ENCODE data around the gene KCNQ1.

KCNQ1 gene

GRCh38 chr11:2805388-2806056 is 360.7 kb downstream of the KCNQ1 start:
- no peak for DNase-seq

- no peak for DNase-seq
Measured at GRCh38 chr11:2806351-2807024, 361.7 kb downstream of the KCNQ1 start.

DNA sequence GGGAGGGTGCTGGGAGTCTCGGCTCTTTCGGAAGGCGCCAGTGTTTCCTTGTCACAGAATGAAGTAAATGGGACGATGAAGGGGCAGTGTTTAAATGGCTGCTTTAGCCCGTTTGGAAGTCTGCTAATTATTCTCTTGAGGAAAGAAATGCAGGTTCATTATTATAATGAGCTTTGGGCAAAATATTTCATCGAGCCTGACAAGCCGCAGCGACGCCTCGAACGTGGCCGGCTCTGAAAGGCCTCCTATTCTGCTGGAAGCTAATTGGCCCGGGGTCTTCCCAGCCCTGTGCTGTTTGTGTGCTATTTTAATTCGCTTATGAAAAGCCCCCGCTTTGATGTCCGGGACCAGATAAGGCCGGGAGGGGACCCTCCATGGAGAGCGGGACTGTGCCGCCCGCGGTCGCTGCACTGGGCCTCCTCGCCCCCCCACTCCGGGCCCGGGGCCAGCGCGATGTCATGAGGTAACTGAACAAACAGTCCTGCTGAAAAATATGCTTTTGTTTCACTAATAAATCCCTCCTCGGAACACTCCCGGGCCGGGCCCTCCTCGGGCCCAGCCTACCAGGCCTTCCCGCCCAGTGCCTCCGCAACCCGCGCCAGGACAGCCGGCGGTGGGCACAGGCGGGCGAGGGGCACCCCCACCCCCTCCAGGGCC is 362.3 kb downstream of the KCNQ1 start:
- DNase-seq = no peak

- DNase-seq = no peak
Measured at GRCh38 chr11:2807801-2808241, 363.0 kb downstream of the KCNQ1 start.

DNA sequence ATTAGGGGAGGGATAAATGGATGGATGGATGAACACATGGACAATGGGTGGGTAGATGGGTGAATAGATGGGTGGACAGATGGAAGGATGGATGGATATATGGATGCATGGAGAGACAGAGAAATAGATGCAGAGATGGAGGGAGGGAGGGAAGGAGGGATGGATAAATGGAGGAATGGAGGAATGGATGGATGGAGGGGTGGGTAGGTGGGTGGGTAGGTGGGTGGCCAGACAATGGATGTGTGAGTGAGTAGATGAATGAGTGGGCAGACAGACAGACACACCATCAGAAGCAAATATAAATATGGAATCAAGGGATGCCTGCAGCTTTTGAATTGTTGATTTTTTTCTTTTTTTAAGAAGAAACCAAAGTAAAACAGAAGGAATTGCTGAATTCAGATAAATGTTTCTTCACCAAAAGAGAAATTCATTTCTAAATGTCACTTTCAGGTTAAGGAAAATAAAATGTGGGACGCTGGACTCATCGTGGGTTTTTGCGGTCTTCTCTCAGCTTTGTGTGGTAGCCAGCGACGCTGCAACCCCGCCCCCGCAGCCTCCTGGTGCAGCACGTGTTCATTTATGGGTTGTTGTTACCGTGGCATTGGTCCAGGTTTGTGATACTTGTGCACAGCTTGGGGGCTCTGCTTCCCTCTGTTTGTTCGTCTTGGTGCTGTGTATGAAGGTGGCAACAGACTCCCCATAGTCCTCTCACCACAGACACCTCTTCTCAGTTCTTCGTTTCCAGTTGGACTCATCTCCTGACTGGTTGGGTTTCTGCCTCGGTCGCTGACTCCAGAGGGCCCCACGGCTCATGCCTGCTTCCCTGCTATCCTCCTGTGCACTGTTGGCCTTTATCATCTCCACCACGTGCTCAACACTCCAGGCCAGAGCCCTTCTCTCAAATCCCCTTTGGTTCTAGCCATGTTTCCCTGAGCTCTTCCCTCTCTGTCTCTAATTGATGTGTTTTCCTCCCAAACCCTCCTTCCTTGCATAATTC is 364.3 kb downstream of the KCNQ1 start:
- DNase-seq = no peak

DNA sequence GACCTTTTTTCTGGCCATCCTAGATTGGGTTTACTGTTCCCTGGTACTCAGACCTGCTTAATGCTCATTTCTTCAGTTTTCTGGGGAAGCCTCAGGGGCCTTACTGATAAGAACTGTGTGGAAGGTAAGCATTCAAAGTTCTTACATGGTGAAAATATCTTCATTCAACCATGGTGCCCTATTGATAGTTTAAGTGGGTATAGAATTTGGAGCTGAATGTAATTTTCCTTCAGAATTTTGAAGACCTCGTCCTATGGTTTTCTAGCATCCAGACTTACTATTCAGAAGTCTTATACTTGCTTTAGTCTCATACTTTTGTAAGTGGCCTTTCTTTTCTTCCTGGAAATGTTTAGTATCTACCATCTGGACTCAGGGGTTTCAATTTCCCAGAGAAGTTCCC is 365.0 kb downstream of the KCNQ1 start:
- DNase-seq = no peak

DNA sequence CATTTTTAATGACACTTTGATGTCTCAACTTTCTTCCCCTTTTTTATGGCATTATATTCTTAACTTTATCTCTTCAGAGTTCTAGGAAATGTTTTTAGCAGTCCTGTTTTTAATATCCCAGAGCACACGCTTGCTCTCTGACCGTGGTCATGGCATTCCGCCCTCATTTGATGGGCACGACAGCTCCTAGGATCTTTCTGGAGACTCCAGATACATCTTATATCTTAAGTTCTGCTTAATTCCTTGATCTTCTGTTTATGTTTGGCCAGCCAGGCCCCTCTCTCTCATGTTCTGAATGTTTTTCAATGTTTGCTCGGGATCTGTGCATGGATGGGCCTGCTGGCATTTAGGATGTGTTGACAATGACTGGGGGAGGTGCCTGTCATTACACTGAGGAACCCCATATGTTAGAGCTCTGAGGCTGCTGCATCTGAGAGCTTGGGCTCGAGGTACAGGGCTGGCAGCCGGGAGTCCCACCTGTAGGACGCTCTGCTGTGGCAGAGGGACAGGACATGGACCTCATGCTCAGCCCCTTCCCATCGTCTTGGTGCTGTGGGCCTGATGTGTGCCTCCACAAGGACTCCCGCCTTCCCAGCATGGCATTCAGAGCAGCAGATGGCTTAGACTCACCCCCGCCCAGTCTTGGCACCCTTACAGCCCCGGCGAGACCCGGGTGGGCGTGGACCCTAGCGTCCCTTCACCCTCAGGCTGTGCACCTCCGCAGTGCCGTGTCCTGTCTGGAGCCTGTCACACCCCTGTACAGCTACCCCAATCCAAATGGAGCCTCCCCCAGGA is 365.8 kb downstream of the KCNQ1 start:
- DNase-seq = no peak

DNA sequence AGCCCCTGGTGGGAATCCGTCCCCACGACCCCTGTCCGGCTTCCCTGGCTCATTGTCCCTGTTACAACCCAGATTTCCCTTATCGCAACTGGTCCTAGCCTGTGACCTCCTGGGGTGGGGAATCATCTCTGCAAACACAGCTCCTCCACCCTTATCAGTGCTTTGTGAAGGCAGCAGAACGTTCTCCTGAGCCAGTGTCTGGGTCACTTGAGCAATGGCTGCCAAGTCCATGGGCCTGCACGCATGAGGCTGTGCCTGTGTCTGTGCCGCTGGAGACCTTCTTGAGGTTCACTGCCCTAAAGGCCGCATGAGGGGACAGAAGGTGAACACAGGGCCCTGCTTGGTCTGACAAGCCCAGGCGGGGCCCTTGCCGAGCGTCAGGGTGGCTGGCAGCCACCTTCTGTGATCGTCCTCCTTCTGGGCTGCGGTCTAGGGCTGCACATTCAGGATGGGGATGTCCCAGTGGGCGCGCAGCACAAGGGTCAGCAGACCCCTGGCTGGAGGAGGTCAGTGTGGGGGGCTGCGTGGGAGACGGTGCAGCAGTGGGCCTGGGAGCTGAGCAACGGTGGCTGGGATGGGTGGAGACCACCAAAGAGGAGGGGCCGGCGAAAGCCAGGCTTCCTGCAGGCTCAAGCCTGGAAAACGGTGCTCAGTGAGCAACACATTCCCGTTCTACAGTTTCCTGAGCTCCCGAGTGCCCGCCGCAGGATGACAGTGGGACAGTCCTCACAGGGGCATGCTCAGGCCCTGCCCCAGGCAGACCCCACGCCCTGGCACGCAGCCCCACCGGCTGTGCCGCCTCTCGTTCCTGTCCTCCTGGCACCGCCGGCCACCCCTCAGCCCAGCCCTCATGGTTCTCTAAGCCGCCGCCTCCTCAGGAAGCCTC is 366.6 kb downstream of the KCNQ1 start:
- DNase-seq = no peak

DNA sequence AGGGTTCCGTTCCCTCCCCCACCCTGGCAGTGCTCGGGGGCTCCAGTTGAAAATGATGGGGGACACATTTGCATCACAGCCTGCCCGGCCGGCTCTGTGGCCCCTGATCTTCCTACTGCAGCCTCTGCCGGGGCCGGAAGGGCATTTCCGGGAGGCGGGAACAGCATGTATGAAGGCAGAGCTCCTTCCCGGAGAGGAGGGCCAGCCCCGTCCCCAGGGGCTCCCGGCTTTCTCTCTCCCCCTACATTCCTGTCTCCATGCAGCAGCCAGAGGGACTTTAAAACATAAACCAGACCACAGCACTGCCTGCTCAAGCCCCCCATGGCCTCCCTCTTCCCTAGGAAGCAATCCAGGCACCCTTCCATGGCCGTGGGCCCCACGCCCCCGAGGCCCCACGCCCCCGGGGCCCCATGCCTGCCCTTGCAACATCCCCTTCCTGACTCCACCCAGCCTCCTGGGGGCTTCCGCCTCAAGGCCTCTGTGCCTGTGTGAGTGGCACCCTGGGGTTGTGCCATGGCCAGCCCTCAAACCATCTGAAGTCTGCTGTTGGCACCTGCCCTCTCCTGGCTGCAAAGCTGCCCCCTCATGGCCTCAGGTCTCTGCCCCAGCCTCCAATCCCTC is 367.7 kb downstream of the KCNQ1 start:
- no peak for DNase-seq

DNA sequence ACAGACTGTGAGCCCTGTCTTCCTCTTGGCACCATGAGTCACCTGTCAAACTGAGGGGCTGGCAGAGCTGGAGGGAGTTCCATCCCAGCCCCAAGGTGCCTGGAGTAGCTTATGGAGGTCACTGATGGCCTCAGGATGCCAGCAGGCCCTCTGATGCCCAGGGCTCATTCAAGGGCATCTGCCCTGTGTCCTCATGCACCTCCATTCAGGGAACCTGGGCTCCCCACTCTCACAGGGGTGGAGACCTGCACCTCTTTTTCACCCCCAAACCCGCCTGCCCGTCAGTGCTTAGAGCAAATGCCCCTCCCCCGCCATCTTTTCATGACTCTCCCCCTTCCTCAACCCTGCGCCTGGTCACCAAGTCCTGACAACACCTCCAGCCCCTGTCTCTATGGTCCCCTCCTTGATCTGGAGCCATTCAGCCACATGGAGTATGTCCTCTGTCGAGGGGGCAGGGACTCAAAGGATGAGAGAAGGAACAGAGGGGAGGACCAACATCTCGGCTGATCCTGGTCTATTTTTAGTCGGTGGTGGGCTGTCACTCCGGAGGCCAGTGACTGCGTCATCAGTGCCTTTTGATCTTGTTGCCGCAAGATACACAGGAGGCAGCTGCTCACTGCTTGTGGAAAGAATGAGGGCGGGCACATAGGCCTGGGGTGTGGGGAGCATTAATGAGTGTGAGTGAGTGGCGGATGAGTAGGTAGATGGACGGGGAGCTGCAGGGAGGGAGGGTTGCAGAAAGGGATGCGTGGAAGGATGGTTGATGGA is 368.5 kb downstream of the KCNQ1 start:
- DNase-seq = no peak

DNA sequence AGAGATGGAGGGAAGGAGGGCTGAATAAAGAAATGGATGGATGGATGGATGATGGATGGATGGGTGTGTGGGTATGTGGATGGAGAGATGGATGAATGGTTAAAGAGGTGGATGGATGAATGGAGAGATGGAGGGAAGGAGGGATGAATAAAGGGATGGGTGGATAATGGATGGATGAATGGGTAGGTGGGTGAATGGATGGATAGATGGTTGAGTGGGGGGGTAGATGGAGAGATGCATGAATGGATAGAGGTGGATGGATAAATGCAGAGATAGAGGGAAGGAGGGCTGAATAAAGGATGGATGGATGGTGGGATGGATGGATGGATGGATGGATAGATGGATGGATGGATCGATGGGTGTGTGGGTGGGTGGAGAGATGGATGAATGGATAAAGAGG is 369.2 kb downstream of the KCNQ1 start:
- DNase-seq = no peak

GRCh38 chr11:2814751-2815150 is 369.9 kb downstream of the KCNQ1 start:
- no peak for DNase-seq

GRCh38 chr11:2815762-2816496 is 371.1 kb downstream of the KCNQ1 start:
- DNase-seq = no peak

DNA sequence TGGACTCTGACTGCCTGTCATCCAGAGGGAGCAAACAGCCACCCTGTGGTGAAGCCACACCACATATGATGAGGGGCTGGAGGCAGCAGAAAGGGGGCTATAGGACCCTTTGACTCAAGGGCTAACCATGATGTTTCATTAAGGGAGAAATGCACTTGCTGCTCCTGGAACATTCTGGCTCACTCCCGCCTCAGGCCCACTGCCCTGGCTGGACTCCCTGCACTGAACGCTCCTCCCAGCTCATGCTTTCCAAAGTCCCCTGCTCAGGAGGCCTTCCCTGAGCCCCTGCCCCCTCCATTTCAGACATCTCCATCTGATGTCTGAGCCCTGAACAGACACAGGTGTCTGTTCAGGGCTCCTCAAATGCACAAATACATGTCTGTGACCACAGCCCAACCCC is 371.7 kb downstream of the KCNQ1 start:
- no peak for DNase-seq

- DNase-seq = no peak
Measured at GRCh38 chr11:2816941-2817421, 372.2 kb downstream of the KCNQ1 start.

DNA sequence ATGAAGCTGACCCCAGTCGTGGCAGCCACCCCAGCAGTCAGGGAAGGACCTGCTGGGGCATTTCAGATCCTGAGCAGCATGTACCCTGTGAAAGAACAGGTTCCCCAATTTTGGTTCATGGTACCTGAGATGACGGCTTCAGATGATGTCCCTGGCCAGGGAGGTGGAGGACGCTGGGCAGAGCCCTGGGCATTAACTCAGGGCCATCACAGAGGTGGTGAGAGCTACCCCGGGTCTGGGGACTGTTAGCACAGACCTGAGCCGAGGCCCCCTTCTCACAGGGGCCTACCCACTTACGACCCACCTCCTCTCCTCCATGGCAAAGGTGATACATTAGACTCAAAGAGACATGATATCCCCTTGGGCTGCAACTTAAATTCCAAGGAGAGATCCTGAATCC is 372.6 kb downstream of the KCNQ1 start:
- DNase-seq = no peak

GRCh38 chr11:2818021-2818420 is 373.2 kb downstream of the KCNQ1 start:
- DNase-seq = no peak

- DNase-seq = no peak
Measured at GRCh38 chr11:2818503-2818902, 373.7 kb downstream of the KCNQ1 start.

- no peak for DNase-seq
Measured at GRCh38 chr11:2819316-2819715, 374.5 kb downstream of the KCNQ1 start.

All from stimulated activated CD4-positive, alpha-beta T cell treated with anti-CD3 and anti-CD28 coated beads, Interleukin-4, amount 100 ng/mL, for 24 hours (primary cell).